RWPE2 (cell line): Measurements from ENCODE around the gene KLHL26.

ENCODE experiments used
- ATAC-seq: fragments of 200-7000 bp; cut with Tn5 transposase; 3 replicates; pipeline ENCODE4 v1.9.1; 2021; ENCODE audit warnings: low read depth
- DNase-seq: peaks from one replicate; pipeline ENCODE4 v3.0.0-alpha.2; 2020; ENCODE audit warnings: low spot score
- H3K27ac ChIP-seq: fragments of 450-650 bp; 2 replicates; pipeline ENCODE4 v1.5.1; 2017; ENCODE audit warnings: mild to moderate bottlenecking; ENCODE audit not compliant: poor library complexity, severe bottlenecking
- H3K27me3 ChIP-seq: fragments of 250-450 bp; sonication (Bioruptor Pico); 2 replicates; pipeline ENCODE4 v1.5.1; 2021; ENCODE audit warnings: mild to moderate bottlenecking, moderate library complexity; ENCODE audit not compliant: insufficient read depth, poor library complexity, severe bottlenecking
- H3K36me3 ChIP-seq: fragments of 250-450 bp; sonication (Bioruptor Pico); 2 replicates; pipeline ENCODE4 v1.5.1; 2020; ENCODE audit warnings: low read depth, mild to moderate bottlenecking, moderate library complexity
- H3K4me1 ChIP-seq: fragments of 250-450 bp; sonication (Bioruptor Pico); 2 replicates; pipeline ENCODE4 v1.5.1; 2021; ENCODE audit warnings: mild to moderate bottlenecking, moderate library complexity; ENCODE audit not compliant: insufficient read depth, poor library complexity, severe bottlenecking
- H3K4me3 ChIP-seq: fragments of 250-450 bp; sonication (Bioruptor Pico); 2 replicates; pipeline ENCODE4 v1.5.1; 2021; ENCODE audit warnings: mild to moderate bottlenecking, moderate library complexity; ENCODE audit not compliant: severe bottlenecking
- H3K9me3 ChIP-seq: fragments of 250-450 bp; sonication (Bioruptor Pico); 2 replicates; pipeline ENCODE4 v1.5.1; 2021; ENCODE audit warnings: mild to moderate bottlenecking, moderate library complexity; ENCODE audit not compliant: severe bottlenecking
- TF ChIP-seq, protein P1 (sequence below): fragments of 450-650 bp; IDR thresholded peaks from one replicate; pipeline ENCODE4 v1.5.1; 2017; ENCODE audit warnings: mild to moderate bottlenecking, moderate library complexity; ENCODE audit not compliant: poor library complexity, severe bottlenecking

KLHL26 gene

GRCh38 chr19:18616023-18616422 is 20.8 kb upstream of the KLHL26 start:
- no peaks in the 10 kb centered on the region for H3K36me3 ChIP-seq
- H3K27ac ChIP-seq: no peak overlapping the region
- TF ChIP-seq, protein P1, sequence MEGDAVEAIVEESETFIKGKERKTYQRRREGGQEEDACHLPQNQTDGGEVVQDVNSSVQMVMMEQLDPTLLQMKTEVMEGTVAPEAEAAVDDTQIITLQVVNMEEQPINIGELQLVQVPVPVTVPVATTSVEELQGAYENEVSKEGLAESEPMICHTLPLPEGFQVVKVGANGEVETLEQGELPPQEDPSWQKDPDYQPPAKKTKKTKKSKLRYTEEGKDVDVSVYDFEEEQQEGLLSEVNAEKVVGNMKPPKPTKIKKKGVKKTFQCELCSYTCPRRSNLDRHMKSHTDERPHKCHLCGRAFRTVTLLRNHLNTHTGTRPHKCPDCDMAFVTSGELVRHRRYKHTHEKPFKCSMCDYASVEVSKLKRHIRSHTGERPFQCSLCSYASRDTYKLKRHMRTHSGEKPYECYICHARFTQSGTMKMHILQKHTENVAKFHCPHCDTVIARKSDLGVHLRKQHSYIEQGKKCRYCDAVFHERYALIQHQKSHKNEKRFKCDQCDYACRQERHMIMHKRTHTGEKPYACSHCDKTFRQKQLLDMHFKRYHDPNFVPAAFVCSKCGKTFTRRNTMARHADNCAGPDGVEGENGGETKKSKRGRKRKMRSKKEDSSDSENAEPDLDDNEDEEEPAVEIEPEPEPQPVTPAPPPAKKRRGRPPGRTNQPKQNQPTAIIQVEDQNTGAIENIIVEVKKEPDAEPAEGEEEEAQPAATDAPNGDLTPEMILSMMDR: no peak
- ATAC-seq: no peak
- H3K27me3 ChIP-seq: peaks cover 39% of the 10 kb centered on the region
- DNase-seq: no peak
- H3K9me3 ChIP-seq: no peaks in the 10 kb centered on the region
- H3K4me1 ChIP-seq: no peaks in the 10 kb centered on the region
- H3K4me3 ChIP-seq: no peak overlapping the region

DNA sequence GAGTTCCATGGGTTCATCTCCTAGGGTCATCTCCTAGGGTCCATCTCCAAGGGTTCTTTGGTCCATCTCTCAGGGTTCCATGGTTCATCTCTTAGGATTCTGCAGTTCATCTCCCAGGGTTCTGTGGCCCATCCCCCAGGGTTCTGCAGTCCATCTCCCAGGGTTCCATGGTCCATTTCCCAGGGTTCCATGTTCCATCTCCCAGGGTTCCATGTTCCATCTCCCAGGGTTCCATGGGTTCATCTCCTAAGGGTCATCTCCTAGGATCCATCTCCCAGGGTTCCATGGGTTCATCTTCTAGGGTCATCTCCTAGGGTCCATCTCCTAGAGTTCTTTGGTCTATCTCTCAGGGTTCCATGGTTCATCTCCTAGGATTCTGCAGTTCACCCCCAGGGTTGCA is 19.3 kb upstream of the KLHL26 start:
- peaks cover 25% of the 10 kb centered on the region for H3K27me3 ChIP-seq
- H3K9me3 ChIP-seq: no peaks in the 10 kb centered on the region
- H3K27ac ChIP-seq: no peak overlapping the region
- no peak overlapping the region for H3K4me3 ChIP-seq
- DNase-seq: no peak
- H3K4me1 ChIP-seq: no peaks in the 10 kb centered on the region
- no peaks in the 10 kb centered on the region for H3K36me3 ChIP-seq
- TF ChIP-seq, protein P1: no peak
- no peak for ATAC-seq

- ATAC-seq: no peak
- TF ChIP-seq, protein P1: no peak
- H3K4me1 ChIP-seq: no peaks in the 10 kb centered on the region
These were observed 18.6 kb upstream of the KLHL26 start for GRCh38 chr19:18618236-18618635.

GRCh38 chr19:18620311-18620710 is 16.5 kb upstream of the KLHL26 start:
- no peak for DNase-seq
- Histone ChIP-seq H3K4me1 (no peaks in the 10 kb centered on the region), H3K27ac (no peak overlapping the region), H3K9me3 (no peaks in the 10 kb centered on the region), H3K36me3 (no peaks in the 10 kb centered on the region), H3K4me3 (no peak overlapping the region), H3K27me3 (no peaks in the 10 kb centered on the region)
- ATAC-seq: no peak
- TF ChIP-seq, protein P1: no peak

More at GRCh38 chr19:18618236-18618635, 18.6 kb upstream of the KLHL26 start:
- DNase-seq: no peak
- no peaks in the 10 kb centered on the region for H3K36me3 ChIP-seq
- peaks cover 18% of the 10 kb centered on the region for H3K27me3 ChIP-seq
- H3K9me3 ChIP-seq: no peaks in the 10 kb centered on the region
- H3K4me3 ChIP-seq: no peak overlapping the region
- H3K27ac ChIP-seq: no peak overlapping the region

- Histone ChIP-seq H3K4me1 (no peaks in the 10 kb centered on the region), H3K27me3 (no peaks in the 10 kb centered on the region), H3K9me3 (no peaks in the 10 kb centered on the region), H3K4me3 (no peak overlapping the region), H3K36me3 (no peaks in the 10 kb centered on the region), H3K27ac (no peak overlapping the region)
- DNase-seq: no peak
- ATAC-seq: no peak
- TF ChIP-seq, protein P1: no peak
These were observed 15.9 kb upstream of the KLHL26 start for GRCh38 chr19:18620902-18621301.
